ENCODE measurements around the gene PIH1D1. TPM values are rescaled to one million over a fixed set of nuclear protein-coding genes. Genes with fewer than 3 reads are reported as not detected.

The PIH1D1 gene
- total RNA-seq, 1 experiment from 2014 or later = 122 TPM

DNA sequence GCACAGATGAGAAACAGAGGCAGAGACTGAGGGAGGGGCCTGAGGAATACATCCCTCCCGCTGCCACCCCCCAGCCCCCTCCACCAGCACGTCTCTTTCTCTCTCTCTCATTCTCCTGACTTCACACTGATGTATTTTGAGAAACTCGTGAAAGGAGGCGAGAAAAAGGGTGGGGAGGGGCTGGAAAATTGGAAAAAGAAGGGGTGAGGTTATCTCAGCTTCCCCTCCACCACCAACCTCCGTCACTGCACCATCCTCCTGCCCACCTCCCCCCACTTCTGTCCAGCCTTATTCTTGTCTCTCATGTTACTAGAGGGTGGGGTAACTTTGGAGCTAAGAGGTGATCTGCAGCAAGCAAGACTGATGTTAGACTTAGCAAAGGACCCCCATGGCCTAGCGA lies 11.8 kb downstream of the PIH1D1 start:
- no peak overlapping the region for H3K4me3 ChIP-seq (ENCODE audit: low read depth, low read length, poor library complexity, severe bottlenecking)
- peaks cover 12% of the 10 kb centered on the region for H3K4me1 ChIP-seq (ENCODE audit: insufficient read depth, low read length, poor library complexity, severe bottlenecking)
- POLR2A ChIA-PET (ENCODE audit: low non-redundant PET) = no interaction called here
- CTCF ChIA-PET = interaction anchor here (0.6 to 1.1 kb wide), 2 partner anchors 48 to 326 kb away, joined by 3 read pairs; partner anchors contain the start of gene LIN7B
- TF ChIP-seq EZH2 (IDR thresholded peaks at IDR 0.05; ENCODE audit: borderline replicate concordance, low read depth, low read length, poor library complexity, severe bottlenecking) = no peak
- TF ChIP-seq, protein P1, sequence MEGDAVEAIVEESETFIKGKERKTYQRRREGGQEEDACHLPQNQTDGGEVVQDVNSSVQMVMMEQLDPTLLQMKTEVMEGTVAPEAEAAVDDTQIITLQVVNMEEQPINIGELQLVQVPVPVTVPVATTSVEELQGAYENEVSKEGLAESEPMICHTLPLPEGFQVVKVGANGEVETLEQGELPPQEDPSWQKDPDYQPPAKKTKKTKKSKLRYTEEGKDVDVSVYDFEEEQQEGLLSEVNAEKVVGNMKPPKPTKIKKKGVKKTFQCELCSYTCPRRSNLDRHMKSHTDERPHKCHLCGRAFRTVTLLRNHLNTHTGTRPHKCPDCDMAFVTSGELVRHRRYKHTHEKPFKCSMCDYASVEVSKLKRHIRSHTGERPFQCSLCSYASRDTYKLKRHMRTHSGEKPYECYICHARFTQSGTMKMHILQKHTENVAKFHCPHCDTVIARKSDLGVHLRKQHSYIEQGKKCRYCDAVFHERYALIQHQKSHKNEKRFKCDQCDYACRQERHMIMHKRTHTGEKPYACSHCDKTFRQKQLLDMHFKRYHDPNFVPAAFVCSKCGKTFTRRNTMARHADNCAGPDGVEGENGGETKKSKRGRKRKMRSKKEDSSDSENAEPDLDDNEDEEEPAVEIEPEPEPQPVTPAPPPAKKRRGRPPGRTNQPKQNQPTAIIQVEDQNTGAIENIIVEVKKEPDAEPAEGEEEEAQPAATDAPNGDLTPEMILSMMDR (conservative IDR thresholded peaks at IDR 0.05; ENCODE audit: low read depth, low read length) = no peak
- BruUV-seq (replicated peaks) = no TSS peak
- no peaks in the 10 kb centered on the region for H3K9me3 ChIP-seq (ENCODE audit: low read depth, low read length, poor library complexity, severe bottlenecking)
- H3K36me3 ChIP-seq (ENCODE audit: insufficient read depth, low read length, poor library complexity, severe bottlenecking) = no peaks in the 10 kb centered on the region
- intact Hi-C loops (cut with micrococcal nuclease; ENCODE audit: unreplicated experiment) = loop anchor here (5.0 kb wide), 2 partner anchors 213 to 343 kb away; no protein-coding TSS in a partner anchor
- no peak for DNase-seq (ENCODE audit: low spot score)
- H3K27ac ChIP-seq (ENCODE audit: low read depth, low read length, poor library complexity, severe bottlenecking) = no peak overlapping the region
- peaks cover 36% of the 10 kb centered on the region for H3K27me3 ChIP-seq (replicated peaks; ENCODE audit: insufficient read depth, low read depth, low read length, poor library complexity)

DNA sequence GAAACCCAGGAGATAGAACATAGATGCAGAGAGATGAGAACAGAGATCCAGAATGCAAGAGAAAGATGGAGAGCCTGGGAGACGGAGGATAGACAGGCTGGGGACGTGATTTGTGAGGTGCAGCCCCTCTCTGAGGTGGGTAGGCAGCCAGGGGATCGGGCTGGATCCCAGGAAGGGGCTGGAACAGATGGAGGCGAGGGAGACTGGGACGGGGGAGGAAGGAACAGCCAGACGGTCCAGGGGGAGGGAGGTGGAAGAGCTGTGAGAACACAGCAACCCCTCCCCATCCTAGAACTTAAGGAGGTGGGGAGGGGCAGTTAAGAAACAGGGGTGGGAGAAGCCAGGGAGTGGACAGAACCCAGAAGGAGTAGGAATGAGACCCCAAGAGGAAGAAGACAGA lies 13.4 kb downstream of the PIH1D1 start:
- intact Hi-C loops (cut with micrococcal nuclease; ENCODE audit: unreplicated experiment) = no loop called here
- ChIA-PET POLR2A (ENCODE audit: low non-redundant PET) (no interaction called here), CTCF (no interaction called here)
- H3K27me3 ChIP-seq (replicated peaks; ENCODE audit: insufficient read depth, low read depth, low read length, poor library complexity) = peaks cover 36% of the 10 kb centered on the region
- TF ChIP-seq, protein P1 (conservative IDR thresholded peaks at IDR 0.05; ENCODE audit: low read depth, low read length) = no peak
- TF ChIP-seq EZH2 (IDR thresholded peaks at IDR 0.05; ENCODE audit: borderline replicate concordance, low read depth, low read length, poor library complexity, severe bottlenecking) = no peak
- H3K36me3 ChIP-seq (ENCODE audit: insufficient read depth, low read length, poor library complexity, severe bottlenecking) = no peaks in the 10 kb centered on the region
- no TSS peak for BruUV-seq (replicated peaks)
- no peak overlapping the region for H3K27ac ChIP-seq (ENCODE audit: low read depth, low read length, poor library complexity, severe bottlenecking)
- H3K4me1 ChIP-seq (ENCODE audit: insufficient read depth, low read length, poor library complexity, severe bottlenecking) = peaks cover 12% of the 10 kb centered on the region
- no peaks in the 10 kb centered on the region for H3K9me3 ChIP-seq (ENCODE audit: low read depth, low read length, poor library complexity, severe bottlenecking)
- no peak overlapping the region for H3K4me3 ChIP-seq (ENCODE audit: low read depth, low read length, poor library complexity, severe bottlenecking)
- DNase-seq (ENCODE audit: low spot score) = no peak

DNA sequence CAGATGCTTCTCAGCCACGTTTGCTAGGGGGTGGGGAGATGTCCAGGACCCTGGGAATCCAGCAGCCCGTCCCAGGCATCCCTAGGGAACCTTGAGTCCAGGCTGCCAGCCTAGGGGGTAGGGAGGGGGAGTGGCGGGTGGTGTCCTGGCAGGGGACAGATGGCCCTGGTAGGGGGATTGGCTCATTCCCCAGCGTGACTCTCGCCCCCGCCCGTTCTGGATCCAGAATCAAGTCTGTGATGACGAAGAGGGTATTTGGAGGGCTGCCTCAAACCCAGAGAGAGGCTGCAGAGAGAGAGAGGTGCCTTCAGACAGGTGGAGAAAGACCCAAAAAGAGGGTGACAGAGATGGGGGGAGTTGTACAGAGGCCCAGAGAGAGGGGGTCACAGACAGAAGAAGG lies 14.4 kb downstream of the PIH1D1 start:
- no peak for DNase-seq (ENCODE audit: low spot score)
- Histone ChIP-seq H3K27ac (ENCODE audit: low read depth, low read length, poor library complexity, severe bottlenecking) (no peak overlapping the region), H3K4me3 (ENCODE audit: low read depth, low read length, poor library complexity, severe bottlenecking) (no peak overlapping the region), H3K27me3 (replicated peaks; ENCODE audit: insufficient read depth, low read depth, low read length, poor library complexity) (peaks cover 36% of the 10 kb centered on the region), H3K9me3 (ENCODE audit: low read depth, low read length, poor library complexity, severe bottlenecking) (no peaks in the 10 kb centered on the region), H3K4me1 (ENCODE audit: insufficient read depth, low read length, poor library complexity, severe bottlenecking) (peaks cover 9% of the 10 kb centered on the region), H3K36me3 (ENCODE audit: insufficient read depth, low read length, poor library complexity, severe bottlenecking) (no peaks in the 10 kb centered on the region)
- TF ChIP-seq EZH2 (IDR thresholded peaks at IDR 0.05; ENCODE audit: borderline replicate concordance, low read depth, low read length, poor library complexity, severe bottlenecking) = no peak
- TF ChIP-seq, protein P1 (conservative IDR thresholded peaks at IDR 0.05; ENCODE audit: low read depth, low read length) = no peak
- ChIA-PET POLR2A (ENCODE audit: low non-redundant PET) (no interaction called here), CTCF (no interaction called here)
- no TSS peak for BruUV-seq (replicated peaks)
- intact Hi-C loops (cut with micrococcal nuclease; ENCODE audit: unreplicated experiment) = no loop called here
